HEK293 (cell line): Measurements from ENCODE around the gene HOXD12.

ENCODE experiments used
- CTCF ChIA-PET: fragments of 350-600 bp; formaldehyde crosslinking; extraction: SDS; loops from one replicate; lab custom pipeline; 2021; ENCODE audit warnings: antibody characterized with exemption; lab: Yijun Ruan, JAX
- POLR2A ChIA-PET: fragments of 300-600 bp; formaldehyde crosslinking; extraction: SDS; loops from one replicate; lab custom pipeline; 2020; ENCODE audit warnings: antibody characterized with exemption, inconsistent platforms; lab: Yijun Ruan, JAX
- H3K27ac ChIP-seq: fragments of 200-500 bp; sonication (Bioruptor generic); 2 replicates; pipeline ENCODE4 v1.5.1; 2014; ENCODE audit warnings: low read depth, low read length, control low read depth, inconsistent platforms; ENCODE audit errors: extremely low read depth
- H3K36me3 ChIP-seq, 2 experiments: fragments of 200-500 bp in 1 of 2; sonication (Bioruptor generic) in 1 of 2; 1 replicate in 1 of 2; 2 replicates in 1 of 2; pipeline ENCODE4 v1.5.1; 2014 to 2017; ENCODE audit warnings: inconsistent platforms in 2 of 2, low read length in 2 of 2; ENCODE audit not compliant: control insufficient read depth in 2 of 2, insufficient read depth in 1 of 2
- H3K4me1 ChIP-seq: fragments of 200-500 bp; sonication (Bioruptor generic); 2 replicates; pipeline ENCODE4 v1.5.1; 2014; ENCODE audit warnings: mild to moderate bottlenecking, low read length, inconsistent platforms; ENCODE audit not compliant: control insufficient read depth, insufficient read depth
- H3K4me3 ChIP-seq: 2 replicates; pipeline ENCODE4 v1.5.1; 2011; ENCODE audit warnings: low read depth, mild to moderate bottlenecking, control low read depth, low read length, moderate library complexity
- H3K9me3 ChIP-seq: fragments of 200-500 bp; sonication (Bioruptor generic); 2 replicates; pipeline ENCODE4 v1.5.1; 2014; ENCODE audit warnings: low read depth, low read length, inconsistent platforms; ENCODE audit not compliant: control insufficient read depth, insufficient read depth
- OSR2 ChIP-seq: fragments of 450-650 bp; formaldehyde crosslinking; IDR thresholded peaks from 2 replicates; pipeline ENCODE4 v1.5.1; 2016; ENCODE audit warnings: missing biosample characterization, missing genetic modification characterization
- SCRT1 ChIP-seq: fragments of 450-650 bp; formaldehyde crosslinking; IDR thresholded peaks from 2 replicates; pipeline ENCODE4 v1.5.1; 2016; ENCODE audit warnings: missing biosample characterization, missing genetic modification characterization, borderline replicate concordance
- SCRT2 ChIP-seq: fragments of 450-650 bp; formaldehyde crosslinking; IDR thresholded peaks from 2 replicates; pipeline ENCODE4 v1.5.1; 2016; ENCODE audit warnings: missing biosample characterization, missing genetic modification characterization
- ZBTB17 ChIP-seq: fragments of 450-650 bp; formaldehyde crosslinking; IDR thresholded peaks from 2 replicates; pipeline ENCODE4 v1.5.1; 2016; ENCODE audit warnings: missing biosample characterization, missing genetic modification characterization
- ZBTB8A ChIP-seq: fragments of 450-650 bp; formaldehyde crosslinking; IDR thresholded peaks from 2 replicates; pipeline ENCODE4 v1.5.1; 2016; ENCODE audit warnings: missing biosample characterization, missing genetic modification characterization
- ZNF19 ChIP-seq: fragments of 450-650 bp; formaldehyde crosslinking; IDR thresholded peaks from 2 replicates; pipeline ENCODE4; 2016; ENCODE audit warnings: missing biosample characterization, missing genetic modification characterization, low read depth
- ZNF24 ChIP-seq: fragments of 450-650 bp; formaldehyde crosslinking; IDR thresholded peaks from 2 replicates; pipeline ENCODE4 v1.5.1; 2016; ENCODE audit warnings: missing biosample characterization, missing genetic modification characterization
- ZNF311 ChIP-seq: fragments of 450-650 bp; formaldehyde crosslinking; IDR thresholded peaks from 2 replicates; pipeline ENCODE4 v1.5.1; 2017; ENCODE audit warnings: missing biosample characterization, missing genetic modification characterization, borderline replicate concordance
- ZNF366 ChIP-seq: fragments of 450-650 bp; formaldehyde crosslinking; conservative IDR thresholded peaks from 2 replicates; pipeline ENCODE4 v1.5.1; 2016; ENCODE audit warnings: missing biosample characterization, missing genetic modification characterization
- ZNF394 ChIP-seq: fragments of 450-650 bp; formaldehyde crosslinking; IDR thresholded peaks from 2 replicates; pipeline ENCODE4 v1.5.1; 2016; ENCODE audit warnings: missing biosample characterization, missing genetic modification characterization, mild to moderate bottlenecking, moderate library complexity, borderline replicate concordance
- ZNF404 ChIP-seq: fragments of 450-650 bp; formaldehyde crosslinking; IDR thresholded peaks from 2 replicates; pipeline ENCODE4 v1.5.1; 2017; ENCODE audit warnings: missing biosample characterization, missing genetic modification characterization
- ZNF555 ChIP-seq: fragments of 450-650 bp; formaldehyde crosslinking; conservative IDR thresholded peaks from 2 replicates; pipeline ENCODE4 v1.5.1; 2017; ENCODE audit warnings: missing biosample characterization, mild to moderate bottlenecking, missing genetic modification characterization, inconsistent platforms
- ZNF621 ChIP-seq: fragments of 450-650 bp; formaldehyde crosslinking; IDR thresholded peaks from 2 replicates; pipeline ENCODE4 v1.5.1; 2017; ENCODE audit warnings: missing biosample characterization, missing genetic modification characterization
- ZNF626 ChIP-seq: fragments of 450-650 bp; sonication (Bioruptor Pico); formaldehyde crosslinking; IDR thresholded peaks from 2 replicates; pipeline ENCODE4 v1.5.1; 2018; ENCODE audit warnings: missing biosample characterization, missing genetic modification characterization, inconsistent platforms
- ZNF654 ChIP-seq: fragments of 450-650 bp; formaldehyde crosslinking; IDR thresholded peaks from 2 replicates; pipeline ENCODE4 v1.5.1; 2016; ENCODE audit warnings: low read depth, missing biosample characterization, missing genetic modification characterization
- ZNF660 ChIP-seq: fragments of 450-650 bp; IDR thresholded peaks from 2 replicates; pipeline ENCODE4 v1.5.1; 2018; ENCODE audit warnings: missing biosample characterization, mild to moderate bottlenecking, missing genetic modification characterization
- ZSCAN18 ChIP-seq: fragments of 450-650 bp; formaldehyde crosslinking; IDR thresholded peaks from 2 replicates; pipeline ENCODE4 v1.5.1; 2016; ENCODE audit warnings: missing biosample characterization, missing genetic modification characterization
- ZXDB ChIP-seq: fragments of 450-650 bp; formaldehyde crosslinking; IDR thresholded peaks from 2 replicates; pipeline ENCODE4 v1.5.1; 2016; ENCODE audit warnings: missing biosample characterization, missing genetic modification characterization
- TF ChIP-seq, protein P1 (sequence below): fragments of 450-650 bp; formaldehyde crosslinking; IDR thresholded peaks from 2 replicates; pipeline ENCODE4 v1.5.1; 2016; ENCODE audit warnings: missing biosample characterization, missing genetic modification characterization
- TF ChIP-seq, protein P2 (sequence below): fragments of 450-650 bp; IDR thresholded peaks from 2 replicates; pipeline ENCODE4 v1.5.1; 2018; ENCODE audit warnings: missing biosample characterization, mild to moderate bottlenecking, missing genetic modification characterization
- TF ChIP-seq, protein P3 (sequence below): fragments of 450-650 bp; formaldehyde crosslinking; IDR thresholded peaks from 2 replicates; pipeline ENCODE4; 2016; ENCODE audit warnings: missing biosample characterization, missing genetic modification characterization
- TF ChIP-seq, protein P4 (sequence below): fragments of 450-650 bp; formaldehyde crosslinking; IDR thresholded peaks from 2 replicates; pipeline ENCODE4 v1.5.1; 2016; ENCODE audit warnings: missing biosample characterization, missing genetic modification characterization, borderline replicate concordance

Gene HOXD12

DNA sequence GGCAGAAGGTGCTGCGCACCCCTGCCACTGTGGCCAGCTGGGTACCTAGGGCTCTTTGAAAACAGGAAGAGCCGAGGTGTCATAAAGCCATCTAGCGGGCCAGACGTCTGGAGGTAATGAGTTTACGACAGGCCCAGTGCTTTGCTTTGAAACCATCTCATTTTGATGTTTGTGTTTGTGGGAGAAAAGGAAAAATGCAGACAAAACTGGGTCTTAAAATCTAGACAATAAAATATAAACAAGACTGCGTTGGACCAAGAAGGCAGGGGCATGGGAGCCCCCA, 26.1 kb downstream of the HOXD12 start:
- ChIA-PET POLR2A (interaction anchor here (0.6 to 2.1 kb wide), 3 partner anchors 20 to 843 kb away, joined by 3 to 11 read pairs (median 3); no protein-coding TSS in a partner anchor), CTCF (interaction anchor here (2.4 to 3.5 kb wide), 4 partner anchors 15 to 529 kb away, joined by 16 to 51 read pairs (median 22); no protein-coding TSS in a partner anchor)
- TF ChIP-seq, protein P1, sequence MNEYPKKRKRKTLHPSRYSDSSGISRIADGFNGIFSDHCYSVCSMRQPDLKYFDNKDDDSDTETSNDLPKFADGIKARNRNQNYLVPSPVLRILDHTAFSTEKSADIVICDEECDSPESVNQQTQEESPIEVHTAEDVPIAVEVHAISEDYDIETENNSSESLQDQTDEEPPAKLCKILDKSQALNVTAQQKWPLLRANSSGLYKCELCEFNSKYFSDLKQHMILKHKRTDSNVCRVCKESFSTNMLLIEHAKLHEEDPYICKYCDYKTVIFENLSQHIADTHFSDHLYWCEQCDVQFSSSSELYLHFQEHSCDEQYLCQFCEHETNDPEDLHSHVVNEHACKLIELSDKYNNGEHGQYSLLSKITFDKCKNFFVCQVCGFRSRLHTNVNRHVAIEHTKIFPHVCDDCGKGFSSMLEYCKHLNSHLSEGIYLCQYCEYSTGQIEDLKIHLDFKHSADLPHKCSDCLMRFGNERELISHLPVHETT (tag by site-specific recombination) = no peak
- no peak for TF ChIP-seq ZNF626 (tag by site-specific recombination)
- 0 out of 2 replicates have a peak, but pooled peaks have one; percentile 15 for TF ChIP-seq ZXDB (tag by site-specific recombination)
- 0 out of 2 replicates have a peak, but pooled peaks have one; percentile 11 for TF ChIP-seq ZNF366
- Histone ChIP-seq H3K4me1 (no peaks in the 10 kb centered on the region; the same call in 1 of the 2 replicates), H3K27ac (peak overlapping the region; percentile 22; the same call in 1 of the 2 replicates), H3K36me3 (peaks cover 0 to 44% of the 10 kb centered on the region in 2 experiments; a peak in 1 of 3 replicates), H3K9me3 (no peaks in the 10 kb centered on the region), H3K4me3 (no peak overlapping the region)

DNA sequence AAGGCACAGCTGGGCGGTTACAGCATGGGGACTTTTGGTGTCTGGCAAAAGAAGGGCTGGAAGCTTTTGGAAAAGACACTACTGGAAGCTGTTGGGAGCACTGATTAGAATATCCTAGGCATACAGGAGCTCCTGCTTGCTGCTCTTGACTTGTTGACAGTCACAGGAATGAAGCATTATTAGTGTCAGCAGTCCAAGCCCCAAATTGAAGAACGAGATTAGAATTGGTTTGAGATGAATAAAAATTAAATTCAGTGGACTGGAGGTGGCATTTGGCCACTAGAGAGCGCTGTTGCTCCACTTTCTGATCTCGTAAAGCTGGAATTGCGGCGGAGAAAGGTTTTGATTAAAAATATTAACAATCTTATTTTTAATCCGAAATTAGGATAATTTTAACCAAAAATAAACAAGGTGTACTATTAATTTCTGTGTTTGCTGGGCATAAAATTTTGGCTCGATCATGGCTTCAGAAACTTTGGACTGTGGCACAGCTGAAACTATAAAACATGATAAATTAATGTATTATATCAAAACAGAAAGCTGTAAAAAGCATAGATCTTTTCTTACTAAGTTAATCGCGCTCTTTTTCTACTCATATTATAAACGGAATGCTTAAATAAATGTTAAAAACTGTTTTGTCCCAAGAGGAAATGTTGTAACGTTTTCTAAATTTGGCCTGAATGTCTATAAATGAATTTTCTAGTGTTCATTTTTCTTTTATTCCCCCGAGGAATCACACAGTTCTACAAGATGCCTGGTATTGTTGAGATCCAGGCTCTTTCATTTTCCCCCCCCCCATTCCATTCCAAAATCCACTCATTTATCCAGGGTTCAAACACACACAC, 27.6 kb downstream of the HOXD12 start:
- no peak overlapping the region for H3K4me3 ChIP-seq
- POLR2A ChIA-PET = interaction anchor here (0.6 to 2.1 kb wide), 2 partner anchors 22 to 949 kb away, joined by 3 to 11 read pairs; no protein-coding TSS in a partner anchor
- no peak overlapping the region for H3K27ac ChIP-seq
- peaks cover 0 to 30% of the 10 kb centered on the region in 2 experiments; a peak in 1 of 3 replicates for H3K36me3 ChIP-seq
- CTCF ChIA-PET = interaction anchor here (0.5 to 3.5 kb wide), 62 partner anchors 10 to 1643 kb away, joined by 3 to 51 read pairs (median 4); partner anchors contain the start of genes HOXD10 and HOXD11
- no peaks in the 10 kb centered on the region for H3K9me3 ChIP-seq
- H3K4me1 ChIP-seq = peaks cover 5% of the 10 kb centered on the region; the same call in 1 of the 2 replicates
- peak; percentile 14; the same call in 1 of the 2 replicates for TF ChIP-seq ZBTB8A (tag by site-specific recombination)
- TF ChIP-seq ZSCAN18 (tag by site-specific recombination) = no peak
- no peak for TF ChIP-seq ZNF555 (tag by site-specific recombination)
- no peak for TF ChIP-seq ZNF404 (tag by site-specific recombination)
- TF ChIP-seq OSR2 (tag by site-specific recombination) = peak; percentile 79
- no peak for TF ChIP-seq ZNF621 (tag by site-specific recombination)
- no peak for TF ChIP-seq ZNF19 (tag by site-specific recombination)
- TF ChIP-seq, protein P2, sequence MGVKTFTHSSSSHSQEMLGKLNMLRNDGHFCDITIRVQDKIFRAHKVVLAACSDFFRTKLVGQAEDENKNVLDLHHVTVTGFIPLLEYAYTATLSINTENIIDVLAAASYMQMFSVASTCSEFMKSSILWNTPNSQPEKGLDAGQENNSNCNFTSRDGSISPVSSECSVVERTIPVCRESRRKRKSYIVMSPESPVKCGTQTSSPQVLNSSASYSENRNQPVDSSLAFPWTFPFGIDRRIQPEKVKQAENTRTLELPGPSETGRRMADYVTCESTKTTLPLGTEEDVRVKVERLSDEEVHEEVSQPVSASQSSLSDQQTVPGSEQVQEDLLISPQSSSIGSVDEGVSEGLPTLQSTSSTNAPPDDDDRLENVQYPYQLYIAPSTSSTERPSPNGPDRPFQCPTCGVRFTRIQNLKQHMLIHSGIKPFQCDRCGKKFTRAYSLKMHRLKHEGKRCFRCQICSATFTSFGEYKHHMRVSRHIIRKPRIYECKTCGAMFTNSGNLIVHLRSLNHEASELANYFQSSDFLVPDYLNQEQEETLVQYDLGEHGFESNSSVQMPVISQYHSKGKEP (tag by site-specific recombination) = peak; percentile 79
- TF ChIP-seq, protein P3, sequence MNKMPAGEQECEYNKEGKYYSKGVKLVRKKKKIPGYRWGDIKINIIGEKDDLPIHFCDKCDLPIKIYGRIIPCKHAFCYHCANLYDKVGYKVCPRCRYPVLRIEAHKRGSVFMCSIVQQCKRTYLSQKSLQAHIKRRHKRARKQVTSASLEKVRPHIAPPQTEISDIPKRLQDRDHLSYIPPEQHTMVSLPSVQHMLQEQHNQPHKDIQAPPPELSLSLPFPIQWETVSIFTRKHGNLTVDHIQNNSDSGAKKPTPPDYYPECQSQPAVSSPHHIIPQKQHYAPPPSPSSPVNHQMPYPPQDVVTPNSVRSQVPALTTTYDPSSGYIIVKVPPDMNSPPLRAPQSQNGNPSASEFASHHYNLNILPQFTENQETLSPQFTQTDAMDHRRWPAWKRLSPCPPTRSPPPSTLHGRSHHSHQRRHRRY = no peak
- no peak for TF ChIP-seq ZNF24 (tag by site-specific recombination)
- TF ChIP-seq ZNF394 (tag by site-specific recombination) = no peak
- TF ChIP-seq SCRT2 (tag by site-specific recombination) = peak; percentile 51
- TF ChIP-seq, protein P4, sequence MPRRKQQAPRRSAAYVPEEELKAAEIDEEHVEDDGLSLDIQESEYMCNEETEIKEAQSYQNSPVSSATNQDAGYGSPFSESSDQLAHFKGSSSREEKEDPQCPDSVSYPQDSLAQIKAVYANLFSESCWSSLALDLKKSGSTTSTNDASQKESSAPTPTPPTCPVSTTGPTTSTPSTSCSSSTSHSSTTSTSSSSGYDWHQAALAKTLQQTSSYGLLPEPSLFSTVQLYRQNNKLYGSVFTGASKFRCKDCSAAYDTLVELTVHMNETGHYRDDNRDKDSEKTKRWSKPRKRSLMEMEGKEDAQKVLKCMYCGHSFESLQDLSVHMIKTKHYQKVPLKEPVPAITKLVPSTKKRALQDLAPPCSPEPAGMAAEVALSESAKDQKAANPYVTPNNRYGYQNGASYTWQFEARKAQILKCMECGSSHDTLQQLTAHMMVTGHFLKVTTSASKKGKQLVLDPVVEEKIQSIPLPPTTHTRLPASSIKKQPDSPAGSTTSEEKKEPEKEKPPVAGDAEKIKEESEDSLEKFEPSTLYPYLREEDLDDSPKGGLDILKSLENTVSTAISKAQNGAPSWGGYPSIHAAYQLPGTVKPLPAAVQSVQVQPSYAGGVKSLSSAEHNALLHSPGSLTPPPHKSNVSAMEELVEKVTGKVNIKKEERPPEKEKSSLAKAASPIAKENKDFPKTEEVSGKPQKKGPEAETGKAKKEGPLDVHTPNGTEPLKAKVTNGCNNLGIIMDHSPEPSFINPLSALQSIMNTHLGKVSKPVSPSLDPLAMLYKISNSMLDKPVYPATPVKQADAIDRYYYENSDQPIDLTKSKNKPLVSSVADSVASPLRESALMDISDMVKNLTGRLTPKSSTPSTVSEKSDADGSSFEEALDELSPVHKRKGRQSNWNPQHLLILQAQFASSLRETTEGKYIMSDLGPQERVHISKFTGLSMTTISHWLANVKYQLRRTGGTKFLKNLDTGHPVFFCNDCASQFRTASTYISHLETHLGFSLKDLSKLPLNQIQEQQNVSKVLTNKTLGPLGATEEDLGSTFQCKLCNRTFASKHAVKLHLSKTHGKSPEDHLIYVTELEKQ = no peak
- TF ChIP-seq ZNF311 (tag by site-specific recombination) = no peak
- TF ChIP-seq SCRT1 (tag by site-specific recombination) = peak; percentile 65; the same call in 1 of the 2 replicates
- peak; percentile 73; the same call in 1 of the 2 replicates for TF ChIP-seq ZNF660
- TF ChIP-seq ZNF654 (tag by site-specific recombination) = peak; percentile 92
- peak; percentile 73 for TF ChIP-seq ZBTB17
